GM20431 (cell line): ENCODE data around the gene CHCHD3.
"Not testable (repeated sequence)": the region's sequence is repeated elsewhere in the genome, so short reads cannot be mapped to it uniquely, and the experiment has no call there.

Source experiments
- in situ Hi-C: fragments of 300-500 bp; cut with MseI, MboI; formaldehyde crosslinking; loops from one replicate; pipeline ENCODE4 v1.15.0; 2020; ENCODE audit warnings: low sequenced_read_pairs; ENCODE audit not compliant: unreplicated experiment

The CHCHD3 gene

DNA sequence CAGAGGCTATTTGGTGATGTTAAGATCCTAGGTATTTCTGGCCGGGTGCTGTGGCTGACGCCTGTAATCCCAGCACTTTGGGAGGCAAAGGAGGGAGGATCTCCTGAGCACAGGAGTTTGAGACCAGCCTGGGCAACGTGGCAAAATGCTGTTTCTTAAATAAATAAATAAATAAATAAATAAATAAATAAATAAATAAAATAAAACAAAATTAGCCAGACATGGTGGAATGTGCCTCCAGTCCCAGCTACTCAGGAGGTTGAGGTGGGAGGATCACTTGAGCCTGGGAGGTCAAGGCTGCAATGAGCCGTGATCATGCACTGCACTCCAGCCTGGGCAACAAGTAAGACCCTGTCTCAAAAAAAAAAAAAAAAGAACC, 114.4 kb downstream of the CHCHD3 start:
- in situ Hi-C loops: not testable (repeated sequence)

DNA sequence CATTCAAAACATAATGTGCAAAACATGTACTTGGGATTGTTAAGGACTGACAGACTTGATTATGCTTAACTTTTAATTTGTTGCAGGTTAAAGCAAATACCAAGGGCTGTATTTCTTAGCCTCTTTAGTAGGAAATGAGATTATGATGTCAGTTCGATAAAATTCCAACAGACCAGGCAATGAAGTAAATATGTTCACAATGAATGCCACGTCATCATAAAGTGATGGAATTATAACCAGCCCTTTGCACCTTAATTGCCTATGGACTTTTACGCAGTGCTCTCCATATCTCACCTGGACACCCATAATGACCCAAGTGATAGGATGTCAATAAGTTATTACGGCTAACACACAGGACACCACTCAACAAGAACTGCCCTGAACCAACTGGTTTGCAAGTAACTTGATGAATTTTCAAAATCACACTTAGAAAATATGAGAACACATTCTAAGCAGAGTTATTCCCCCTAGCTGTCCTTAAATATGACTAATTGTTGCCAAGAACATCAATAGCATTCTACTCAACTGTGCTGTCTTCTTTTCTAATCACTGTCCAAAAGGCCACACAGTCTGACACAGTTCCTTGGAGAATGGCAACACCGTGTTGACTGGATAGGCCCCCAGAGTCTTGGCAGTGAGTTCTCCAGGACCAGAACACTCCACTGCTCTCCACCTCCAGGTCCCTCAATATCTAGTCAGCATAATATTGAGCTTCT, 115.0 kb downstream of the CHCHD3 start:
- in situ Hi-C loops: no loop called here

- in situ Hi-C loops: no loop called here
These were observed 115.9 kb downstream of the CHCHD3 start for GRCh38 chr7:132965951-132966350.

DNA sequence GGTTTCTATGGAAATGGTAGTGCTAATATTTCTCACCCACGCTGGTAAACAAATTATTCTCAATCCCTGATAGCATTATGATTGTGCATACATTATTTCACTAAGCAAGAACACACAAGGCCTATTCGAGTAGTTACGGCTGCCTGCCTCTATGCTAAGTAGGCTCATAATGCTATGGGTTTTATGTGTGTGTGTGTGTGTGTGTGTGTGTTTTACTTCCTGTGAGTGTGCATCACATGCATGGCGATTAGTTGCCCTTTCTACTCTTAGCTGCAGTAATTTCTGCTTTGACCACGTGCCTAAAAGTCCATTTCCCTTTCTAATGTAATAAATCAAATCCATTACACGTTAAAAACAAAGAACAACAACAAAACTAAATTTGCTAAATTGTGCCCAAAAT, 117.0 kb downstream of the CHCHD3 start:
- in situ Hi-C loops: no loop called here

DNA sequence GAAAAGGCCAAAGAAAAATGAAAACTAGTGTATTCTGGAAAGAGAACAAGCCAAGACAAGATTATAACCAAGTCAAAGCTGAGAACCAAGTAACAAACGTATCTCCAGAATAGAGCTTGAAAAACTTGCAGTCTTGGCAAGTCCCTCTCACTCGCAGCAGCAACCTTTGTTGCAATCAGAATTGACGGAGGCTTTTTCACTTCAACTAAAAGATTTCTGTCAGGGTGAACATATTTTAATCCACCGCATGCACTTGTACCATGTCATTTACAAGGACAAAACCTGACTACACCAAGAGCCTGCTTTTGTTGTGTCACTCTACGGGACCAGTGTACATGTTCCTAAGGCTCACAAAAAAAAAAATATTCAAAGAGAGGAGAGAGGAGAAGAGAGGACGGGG, 122.0 kb downstream of the CHCHD3 start:
- in situ Hi-C loops: no loop called here

DNA sequence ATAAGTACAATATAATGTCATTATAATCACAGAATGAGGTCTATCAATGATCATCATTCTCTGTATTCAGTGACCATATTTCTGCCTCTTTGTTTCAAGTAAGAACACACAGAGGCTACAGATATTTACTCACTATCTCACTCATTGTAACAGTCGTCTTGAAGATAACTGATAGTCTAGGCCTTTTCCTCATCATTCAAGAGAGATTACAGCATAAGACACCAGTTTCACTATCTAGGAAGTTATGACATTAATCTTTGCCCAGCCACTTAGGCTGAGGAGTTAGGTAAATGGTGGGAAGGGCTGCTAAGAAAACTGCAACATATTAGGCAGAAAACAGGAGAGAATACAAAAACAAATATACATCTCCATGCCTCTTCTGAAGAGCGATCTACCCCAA, 125.3 kb downstream of the CHCHD3 start:
- in situ Hi-C loops: no loop called here

- in situ Hi-C loops: no loop called here
These were observed 128.4 kb downstream of the CHCHD3 start for GRCh38 chr7:132953468-132953867.

GRCh38 chr7:132950725-132951124, 131.2 kb downstream of the CHCHD3 start:
- in situ Hi-C loops: no loop called here

- in situ Hi-C loops: no loop called here
These were observed 134.9 kb downstream of the CHCHD3 start for GRCh38 chr7:132947011-132947410.

GRCh38 chr7:132944774-132945173, 137.1 kb downstream of the CHCHD3 start:
- in situ Hi-C loops: no loop called here

DNA sequence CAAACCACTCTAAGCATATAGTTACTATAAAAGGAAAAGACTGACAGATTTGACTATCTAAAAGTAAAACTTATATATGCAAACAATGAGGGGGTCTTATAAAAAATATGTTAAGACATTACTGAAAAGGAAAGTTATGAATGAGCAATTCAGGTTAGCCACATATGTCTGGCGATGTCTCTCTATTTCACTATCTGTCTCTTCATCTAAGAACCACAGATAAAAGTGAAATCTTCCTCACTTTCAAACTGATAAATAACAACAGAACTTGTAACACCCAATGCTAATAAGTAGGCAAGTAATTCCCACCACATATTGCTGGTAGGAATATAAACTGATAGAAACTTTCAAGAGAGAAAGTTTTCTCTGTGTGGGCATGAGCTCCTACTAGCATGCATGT, 138.2 kb downstream of the CHCHD3 start:
- in situ Hi-C loops: no loop called here

GRCh38 chr7:132942701-132943100, 139.2 kb downstream of the CHCHD3 start:
- in situ Hi-C loops: no loop called here

DNA sequence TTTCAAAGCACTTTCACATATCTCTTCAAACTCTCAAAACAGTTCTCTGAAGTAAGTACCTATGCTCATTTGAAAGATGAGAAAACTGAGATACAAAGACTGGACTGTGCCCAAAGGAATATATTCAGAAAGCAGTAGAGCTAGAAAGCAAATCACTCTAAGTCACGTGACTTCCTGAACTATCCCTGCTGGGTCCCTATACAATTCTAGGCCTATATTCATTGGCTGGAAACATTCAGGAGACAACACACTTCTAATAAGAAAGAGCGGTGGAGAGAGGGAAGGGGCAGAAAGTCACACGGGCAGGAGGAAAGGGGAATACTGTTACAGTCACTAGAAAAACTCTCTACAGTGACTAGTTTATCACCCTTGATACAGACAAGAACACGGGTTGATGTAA, 140.0 kb downstream of the CHCHD3 start:
- in situ Hi-C loops: no loop called here

DNA sequence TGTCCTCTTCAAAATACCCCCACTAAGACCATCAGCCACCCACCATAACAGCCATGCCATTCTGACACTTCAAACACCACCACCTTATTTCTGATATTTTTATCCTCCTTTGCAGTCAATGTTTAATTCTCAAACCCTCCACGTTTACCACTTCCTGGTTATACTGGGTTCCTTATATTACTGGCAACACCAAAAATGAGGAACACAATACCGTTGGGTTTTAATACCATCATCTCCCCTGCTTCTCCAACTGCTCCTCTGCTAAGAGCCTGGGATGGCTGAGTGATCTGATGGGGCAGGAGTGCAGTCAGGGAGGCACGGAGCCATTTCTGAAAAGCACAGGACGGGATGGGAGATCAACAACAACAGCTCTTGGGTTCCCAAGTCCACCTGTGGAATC, 140.5 kb downstream of the CHCHD3 start:
- in situ Hi-C loops: no loop called here

- in situ Hi-C loops: no loop called here
These were observed 141.8 kb downstream of the CHCHD3 start for GRCh38 chr7:132940084-132940483.

DNA sequence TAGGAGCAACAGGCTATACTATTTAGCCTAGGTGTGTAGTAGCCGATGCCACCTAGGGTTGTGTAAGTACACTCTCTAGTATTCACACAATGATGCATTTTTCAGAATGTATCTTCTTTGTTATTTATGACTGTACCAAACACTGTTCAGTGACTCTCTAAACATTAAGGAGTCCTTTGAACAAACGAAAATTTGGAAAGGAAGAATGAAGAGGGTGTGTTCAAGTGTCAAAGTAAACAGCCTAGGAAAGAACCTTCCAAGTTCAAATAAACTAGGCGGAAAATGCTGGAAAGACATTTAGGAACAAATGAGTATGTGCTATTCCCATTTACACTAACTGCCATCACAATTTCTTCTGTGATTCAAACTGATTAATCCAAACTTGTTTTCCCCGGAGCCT, 142.4 kb downstream of the CHCHD3 start:
- in situ Hi-C loops: no loop called here

DNA sequence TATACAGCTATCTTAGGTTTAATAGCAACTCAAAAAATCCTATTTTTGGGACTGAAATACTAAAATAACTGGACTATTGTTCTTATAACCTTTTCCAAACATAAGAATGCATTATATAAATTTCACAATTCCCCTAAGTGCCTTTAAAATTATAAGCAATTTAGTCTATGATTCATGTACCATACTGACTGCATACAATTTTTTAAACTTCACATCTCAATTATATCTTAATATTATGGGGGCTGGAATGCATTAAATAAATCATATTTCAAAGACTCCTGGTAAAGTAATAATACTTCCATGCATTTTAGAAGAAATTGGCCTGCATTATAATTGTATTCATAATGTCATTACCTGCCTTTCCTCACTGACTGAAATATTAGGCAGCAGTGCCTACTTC, 144.6 kb downstream of the CHCHD3 start:
- in situ Hi-C loops: no loop called here

GRCh38 chr7:132935608-132936007, 146.3 kb downstream of the CHCHD3 start:
- in situ Hi-C loops: no loop called here

DNA sequence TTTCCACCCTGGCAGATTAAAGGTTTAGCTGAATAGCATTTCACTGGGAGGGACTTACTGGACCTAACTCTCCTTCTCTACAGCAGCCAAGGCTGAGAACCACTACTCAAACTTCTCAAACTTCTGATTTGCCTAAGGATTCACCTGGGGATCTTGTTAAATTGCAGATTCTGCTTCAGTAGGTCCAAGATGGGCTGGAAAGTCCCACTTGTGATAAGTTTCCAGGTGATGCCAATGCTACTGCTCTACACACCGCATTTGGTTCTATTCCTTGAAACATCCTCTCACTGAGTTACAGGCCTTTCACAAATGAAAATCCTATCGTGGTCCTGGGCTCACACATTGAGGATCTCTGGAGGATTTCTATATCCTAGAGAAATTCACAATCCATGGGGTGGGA, 147.9 kb downstream of the CHCHD3 start:
- in situ Hi-C loops: no loop called here

GRCh38 chr7:132933072-132933458, 148.8 kb downstream of the CHCHD3 start:
- in situ Hi-C loops: no loop called here

- in situ Hi-C loops: no loop called here
These were observed 149.4 kb downstream of the CHCHD3 start for GRCh38 chr7:132932296-132933071.

DNA sequence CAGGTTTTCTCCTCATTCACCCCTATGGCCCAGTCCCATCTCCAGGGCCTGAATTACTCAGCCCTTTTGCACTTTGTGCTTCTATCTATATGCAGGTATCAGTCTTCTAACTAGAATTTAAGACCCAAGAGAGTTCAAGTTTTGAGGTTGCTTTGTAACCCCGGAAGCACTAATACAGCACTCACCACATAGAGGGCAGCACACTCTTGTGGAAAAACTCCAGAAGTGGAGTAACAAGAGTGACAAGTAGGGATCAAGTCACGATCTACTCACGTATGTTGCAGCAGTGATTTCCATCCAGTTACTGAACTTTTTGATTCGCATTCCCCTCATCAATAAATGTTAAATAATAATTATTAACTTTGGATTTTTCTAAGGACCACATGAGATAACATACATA, 151.0 kb downstream of the CHCHD3 start:
- in situ Hi-C loops: no loop called here
